Fibroblast of lung (primary cell): ENCODE measurements around the gene ZNF443. TPM values are rescaled to one million over a fixed set of nuclear protein-coding genes. Genes with fewer than 3 reads are reported as not detected.
"Not testable (repeated sequence)": the region's sequence is repeated elsewhere in the genome, so short reads cannot be mapped to it uniquely, and the experiment has no call there.

Source experiments
- DNase-seq, 2 donors: peaks; one replicate each; pipeline versions ENCODE4 v3.0.0 to v3.0.0-alpha.2; 2010; ENCODE audit warnings: low read depth in 2 of 2
- H2AFZ ChIP-seq: 2 replicates; pipeline ENCODE4 v1.5.1; 2012; ENCODE audit warnings: low read length, control low read depth, inconsistent platforms
- H3K27ac ChIP-seq: 2 replicates; pipeline ENCODE4 v1.5.1; 2011; ENCODE audit warnings: low read length, control low read depth; ENCODE audit not compliant: insufficient read depth
- H3K27me3 ChIP-seq: 2 replicates; pipeline ENCODE4 v1.5.1; 2011; ENCODE audit warnings: mild to moderate bottlenecking, low read length; ENCODE audit not compliant: control insufficient read depth, insufficient read depth
- H3K36me3 ChIP-seq: 2 replicates; pipeline ENCODE4 v1.5.1; 2011; ENCODE audit warnings: low read length; ENCODE audit not compliant: control insufficient read depth, insufficient read depth
- H3K4me1 ChIP-seq: 2 replicates; pipeline ENCODE4 v1.5.1; 2011; ENCODE audit warnings: low read length; ENCODE audit not compliant: control insufficient read depth, insufficient read depth; ENCODE audit errors: extremely low read depth
- H3K4me2 ChIP-seq: 2 replicates; pipeline ENCODE4 v1.5.1; 2011; ENCODE audit warnings: low read length, control low read depth; ENCODE audit not compliant: insufficient read depth; ENCODE audit errors: extremely low read depth
- H3K4me3 ChIP-seq, 4 experiments: fragments of 200-600 bp in 1 of 4; sonication (generic) in 1 of 4; replicated peaks in 1 of 4; 2 replicates each; pipeline ENCODE4 v1.5.1; 2011 to 2016; ENCODE audit warnings: low read length in 4 of 4, low read depth in 3 of 4, mild to moderate bottlenecking in 3 of 4, control low read depth in 2 of 4, inconsistent platforms in 1 of 4, mixed read lengths in 1 of 4; ENCODE audit not compliant: insufficient read depth in 1 of 4; ENCODE audit errors: control extremely low read depth in 1 of 4
- H3K79me2 ChIP-seq: 2 replicates; pipeline ENCODE4 v1.5.1; 2012; ENCODE audit warnings: mild to moderate bottlenecking, low read length, inconsistent platforms; ENCODE audit not compliant: control insufficient read depth, insufficient read depth
- H3K9ac ChIP-seq: 2 replicates; pipeline ENCODE4 v1.5.1; 2011; ENCODE audit warnings: mild to moderate bottlenecking, low read length, control low read depth; ENCODE audit not compliant: insufficient read depth
- H3K9me3 ChIP-seq: 2 replicates; pipeline ENCODE4 v1.5.1; 2012; ENCODE audit warnings: low read depth, low read length; ENCODE audit not compliant: control insufficient read depth, insufficient read depth
- H4K20me1 ChIP-seq: 2 replicates; pipeline ENCODE4 v1.5.1; 2011; ENCODE audit warnings: low read length; ENCODE audit not compliant: control insufficient read depth, insufficient read depth; ENCODE audit errors: extremely low read depth
- CTCF ChIP-seq, 2 donors: IDR thresholded peaks in 1 of 2; conservative IDR thresholded peaks in 1 of 2; 1 replicate in 1 of 2; 2 replicates in 1 of 2; pipeline ENCODE4 v1.5.1; 2011 to 2012; ENCODE audit warnings: low read length in 2 of 2, control low read depth in 1 of 2, inconsistent platforms in 1 of 2, low read depth in 1 of 2, mild to moderate bottlenecking in 1 of 2
- EZH2 ChIP-seq: IDR thresholded peaks from 2 replicates; pipeline ENCODE4 v1.5.1; 2012; ENCODE audit warnings: low read length, control low read depth, mild to moderate bottlenecking; ENCODE audit errors: missing control alignments
- polyA plus RNA-seq, 2 donors: library from polyadenylated mRNA; depleted of rRNA in 1 of 2; stranded (reverse) in 1 of 2; unstranded in 1 of 2; fragments of >200 nt; gene quantifications; 2 replicates each; pipeline ENCODE4 v1.2.1, GENCODE V29; 2011 to 2012; ENCODE audit warnings: missing spikeins in 1 of 2
- total RNA-seq: library from RNA; depleted of rRNA; stranded (reverse); fragments of >200 nt; gene quantifications from 2 replicates; pipeline ENCODE4 v1.2.1, GENCODE V29; 2014

Gene ZNF443
- total and polyA plus RNA-seq, 2 donors (not counting 1 experiment from before 2014, with no cell fraction given): 1.1 to 2.3 TPM

- Histone ChIP-seq H3K9ac (no peak overlapping the region), H3K36me3 (no peaks in the 10 kb centered on the region), H3K4me3 (no peak overlapping the region), H3K79me2 (no peaks in the 10 kb centered on the region), H3K9me3 (no peaks in the 10 kb centered on the region), H2AFZ (no peak overlapping the region), H3K27ac (no peak overlapping the region), H3K4me1 (no peaks in the 10 kb centered on the region), H3K4me2 (no peak overlapping the region), H4K20me1 (no peaks in the 10 kb centered on the region), H3K27me3 (no peaks in the 10 kb centered on the region)
- DNase-seq: no peak
- no peak for TF ChIP-seq CTCF (conservative IDR thresholded peaks at IDR 0.05 in 1 of 2, IDR thresholded peaks at IDR 0.05 in 1 of 2; ENCODE audit: low read depth in 1 of 2, low read length in 2 of 2)
- TF ChIP-seq EZH2: no peak
These were observed 28.9 kb downstream of the ZNF443 start for GRCh38 chr19:12411893-12412292.

DNA sequence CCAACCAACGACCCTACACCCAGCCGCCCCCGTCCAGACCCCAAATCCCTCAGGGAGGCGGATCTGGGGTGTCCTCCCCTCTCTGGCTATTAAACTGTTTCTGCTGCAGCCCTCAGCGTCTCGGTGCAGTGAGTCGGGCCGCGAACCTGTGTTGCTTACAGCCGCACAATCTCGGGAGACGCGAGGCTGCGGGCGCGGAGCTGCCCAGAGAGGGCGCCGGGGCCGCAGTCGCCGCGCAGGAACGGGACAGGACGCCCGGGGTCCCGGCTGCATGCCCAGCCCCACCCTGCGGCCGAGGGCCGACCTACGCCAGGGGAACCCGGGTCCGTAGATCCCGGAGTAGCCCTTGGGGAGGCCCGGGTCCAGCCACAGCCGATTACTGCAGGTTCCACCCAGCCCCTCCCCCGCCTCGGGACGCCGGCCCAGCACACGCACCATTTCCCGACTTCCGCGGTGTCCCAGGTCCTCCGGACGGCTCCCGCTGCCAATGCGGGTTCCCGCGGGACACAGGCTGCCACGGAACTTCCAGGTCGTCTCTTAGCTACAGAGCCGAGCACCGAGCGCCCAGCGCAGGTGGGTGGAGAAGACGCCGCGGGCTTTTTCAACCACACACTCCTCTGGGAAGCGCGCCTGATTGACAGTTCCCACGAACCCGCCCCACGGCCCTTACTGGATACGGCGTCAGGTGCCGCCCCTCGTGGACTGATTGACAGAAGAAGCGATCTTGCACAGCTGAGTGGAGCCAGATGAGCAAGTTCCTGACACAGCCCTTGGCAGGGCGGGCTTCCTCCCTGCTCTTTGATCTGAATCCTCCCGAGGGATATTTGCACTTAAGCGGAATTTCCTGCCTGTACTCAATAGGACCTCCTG is 40.0 kb downstream of the ZNF443 start, which contains the start of gene ZNF799:
TSS of gene ZNF799 (minus strand) at position 639 of the 870 bp plus-strand sequence. CDS start at position 438, 201 bp downstream.
- TF ChIP-seq CTCF (conservative IDR thresholded peaks at IDR 0.05 in 1 of 2, IDR thresholded peaks at IDR 0.05 in 1 of 2; ENCODE audit: low read depth in 1 of 2, low read length in 2 of 2): no peak
- Histone ChIP-seq H3K4me3 (peak within 1 kb of the TSS; percentile 75 to 87 (median 82)), H3K27ac (peak within 1 kb of the TSS; percentile 53), H3K9me3 (no peaks in the 10 kb centered on the region), H4K20me1 (no peaks in the 10 kb centered on the region), H2AFZ (peak within 1 kb of the TSS; percentile 96), H3K4me2 (peak within 1 kb of the TSS; percentile 78), H3K9ac (peak within 1 kb of the TSS; percentile 67), H3K79me2 (no peaks in the 10 kb centered on the region), H3K27me3 (no peaks in the 10 kb centered on the region), H3K4me1 (no peaks in the 10 kb centered on the region), H3K36me3 (no peaks in the 10 kb centered on the region)
- DNase-seq: peak; percentile 93 to 97

DNA sequence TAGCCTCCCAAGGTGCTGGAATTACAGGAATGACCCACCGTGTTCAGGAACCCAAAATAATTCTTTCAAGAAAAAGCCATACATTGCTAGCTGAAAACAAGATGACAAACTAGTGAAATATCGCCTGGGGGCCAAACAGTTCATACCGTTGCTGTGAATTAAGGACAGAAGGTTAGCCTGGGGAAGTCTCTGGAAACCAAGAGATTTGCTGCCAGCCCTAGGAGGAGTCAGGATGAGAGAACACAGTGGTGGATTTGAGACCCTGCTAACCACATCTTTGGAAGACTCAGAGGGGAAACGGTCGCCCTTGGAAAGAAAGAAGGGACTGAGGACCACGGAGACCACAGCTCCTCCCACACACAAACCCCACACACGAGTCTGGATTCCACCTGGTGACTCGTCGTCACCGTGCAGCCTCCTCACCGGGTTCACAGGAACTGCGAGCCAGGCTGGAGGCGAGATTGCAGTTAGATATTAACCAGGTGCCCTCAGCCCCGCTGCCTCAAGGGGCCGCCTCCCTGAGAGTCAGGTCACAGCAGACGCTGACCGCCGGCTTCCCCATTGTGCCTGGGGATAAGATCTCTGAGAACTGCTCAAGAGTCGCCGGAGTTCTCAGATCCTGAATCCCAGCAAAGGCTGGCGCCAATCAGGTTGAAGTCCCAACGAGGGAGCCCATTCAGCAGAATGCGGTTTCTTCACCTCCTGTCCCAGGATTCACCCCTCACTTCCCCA is 40.8 kb downstream of the ZNF443 start:
- peak overlapping the region; percentile 42 for H3K9ac ChIP-seq
- peak overlapping the region; percentile 78 for H3K4me2 ChIP-seq
- H3K27ac ChIP-seq: peak overlapping the region; percentile 53
- H2AFZ ChIP-seq: peak overlapping the region; percentile 96
- H3K4me3 ChIP-seq: peak overlapping the region; percentile 75 to 87 (median 82)
- not testable (repeated sequence) for H3K36me3 ChIP-seq, H3K9me3 ChIP-seq, H4K20me1 ChIP-seq, H3K79me2 ChIP-seq, H3K4me1 ChIP-seq, H3K27me3 ChIP-seq
- DNase-seq: peak in 1 of 2 donors; percentile 9

- H3K4me3 ChIP-seq, H3K4me1 ChIP-seq, H3K9ac ChIP-seq, DNase-seq, H3K4me2 ChIP-seq, H3K27me3 ChIP-seq, H2AFZ ChIP-seq, H3K36me3 ChIP-seq, H3K79me2 ChIP-seq, H4K20me1 ChIP-seq, H3K27ac ChIP-seq, H3K9me3 ChIP-seq: not testable (repeated sequence)
These were observed 49.7 kb downstream of the ZNF443 start for GRCh38 chr19:12391148-12391547.

GRCh38 chr19:12386365-12386764 is 54.5 kb downstream of the ZNF443 start:
- not testable (repeated sequence) for H3K27me3 ChIP-seq, H3K9me3 ChIP-seq, H4K20me1 ChIP-seq, H3K4me2 ChIP-seq, H3K4me3 ChIP-seq, H3K36me3 ChIP-seq, H2AFZ ChIP-seq, H3K27ac ChIP-seq, DNase-seq, H3K4me1 ChIP-seq, H3K9ac ChIP-seq, H3K79me2 ChIP-seq
